Choroid plexus epithelial cell (primary cell): ENCODE results near the gene FDXR.

Experiments used
- DNase-seq: peaks from one replicate; pipeline ENCODE4 v3.0.0-alpha.2; 2010; ENCODE audit warnings: low read depth
- H3K4me3 ChIP-seq: 2 replicates; pipeline ENCODE4 v1.5.1; 2011; ENCODE audit warnings: low read depth, mild to moderate bottlenecking, control low read depth, low read length, moderate library complexity
- CTCF ChIP-seq: conservative IDR thresholded peaks from 2 replicates; pipeline ENCODE4 v1.5.1; 2011; ENCODE audit warnings: low read depth, mild to moderate bottlenecking, control low read depth, inconsistent platforms, low read length, moderate library complexity

FDXR gene

GRCh38 chr17:74815067-74815466, 57.7 kb downstream of the FDXR start:
- DNase-seq = no peak
- no peak for TF ChIP-seq CTCF
- H3K4me3 ChIP-seq = no peak overlapping the region

GRCh38 chr17:74814453-74814852, 58.3 kb downstream of the FDXR start:
- H3K4me3 ChIP-seq = no peak overlapping the region
- DNase-seq = no peak
- TF ChIP-seq CTCF = no peak
